Fibroblast of skin of right biceps (primary cell): ENCODE results near the gene SPP1.
"Not testable (repeated sequence)": the region's sequence is repeated elsewhere in the genome, so short reads cannot be mapped to it uniquely, and the experiment has no call there.

Experiments used
- DNase-seq: peaks from one replicate; pipeline ENCODE4 v3.0.0-alpha.2; 2013

SPP1 gene

GRCh38 chr4:87999191-87999691, 23.7 kb downstream of the SPP1 start:
- DNase-seq = not testable (repeated sequence)

DNA sequence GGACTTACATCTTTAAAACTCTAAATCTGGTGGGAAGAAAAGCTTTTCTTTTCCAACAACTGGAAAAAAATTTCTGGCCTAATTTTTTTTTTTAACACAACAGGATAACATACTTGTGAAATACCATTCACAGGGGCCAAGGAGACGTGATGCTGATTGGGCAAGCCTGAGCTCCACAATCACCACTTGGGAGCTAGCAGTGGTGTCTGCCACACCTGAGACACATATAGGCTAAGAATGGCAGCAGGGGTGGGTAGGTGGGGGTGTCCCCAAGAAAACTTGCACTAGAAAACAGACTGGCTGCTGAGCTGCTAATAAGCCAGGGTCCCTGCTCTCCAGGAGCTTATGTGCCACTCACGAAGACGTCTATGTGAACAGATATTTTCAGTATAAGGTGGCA, 26.4 kb downstream of the SPP1 start:
- no peak for DNase-seq

- DNase-seq = peak; percentile 37
Measured at GRCh38 chr4:88002786-88003185, 27.3 kb downstream of the SPP1 start.

GRCh38 chr4:88003261-88003660, 27.7 kb downstream of the SPP1 start:
- no peak for DNase-seq

DNA sequence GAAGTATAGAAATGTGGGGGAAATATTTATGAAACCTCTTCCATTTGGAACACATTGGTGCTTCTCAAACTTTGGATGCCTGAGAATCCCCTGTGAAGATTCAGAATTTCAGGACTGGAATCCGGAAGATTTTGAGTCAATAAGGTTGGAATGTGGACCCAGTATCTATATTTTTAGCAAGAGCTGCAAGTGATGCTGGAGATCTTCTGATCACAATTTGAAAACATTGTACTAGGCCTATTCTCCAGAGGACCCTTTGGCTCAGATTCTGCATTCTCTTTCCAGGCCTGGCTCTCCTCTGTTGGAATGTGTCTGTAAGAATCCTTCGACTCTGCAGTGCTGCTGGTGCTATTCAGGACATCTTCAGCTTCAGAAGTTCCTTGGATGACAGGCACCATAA, 29.6 kb downstream of the SPP1 start:
- peak; percentile 89 for DNase-seq

- DNase-seq = no peak
Measured at GRCh38 chr4:88005946-88006345, 30.4 kb downstream of the SPP1 start.

DNA sequence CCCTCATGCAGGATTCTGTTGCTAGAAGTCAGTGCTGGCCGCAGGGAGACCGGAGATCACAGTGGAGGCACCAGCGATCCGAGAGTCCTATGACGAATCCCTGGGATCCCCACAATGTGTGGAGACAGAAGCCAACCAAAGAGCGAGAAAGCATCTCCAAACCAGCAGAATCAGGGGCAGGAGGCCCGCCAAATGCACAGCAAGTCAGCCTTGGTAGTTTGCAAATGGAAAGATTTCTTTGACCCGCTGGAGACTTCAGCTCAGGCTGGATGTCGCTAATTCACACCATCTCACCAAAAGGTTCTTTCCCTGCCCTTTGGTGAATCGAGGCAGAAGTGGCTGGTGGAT, 31.4 kb downstream of the SPP1 start:
- DNase-seq = no peak

DNA sequence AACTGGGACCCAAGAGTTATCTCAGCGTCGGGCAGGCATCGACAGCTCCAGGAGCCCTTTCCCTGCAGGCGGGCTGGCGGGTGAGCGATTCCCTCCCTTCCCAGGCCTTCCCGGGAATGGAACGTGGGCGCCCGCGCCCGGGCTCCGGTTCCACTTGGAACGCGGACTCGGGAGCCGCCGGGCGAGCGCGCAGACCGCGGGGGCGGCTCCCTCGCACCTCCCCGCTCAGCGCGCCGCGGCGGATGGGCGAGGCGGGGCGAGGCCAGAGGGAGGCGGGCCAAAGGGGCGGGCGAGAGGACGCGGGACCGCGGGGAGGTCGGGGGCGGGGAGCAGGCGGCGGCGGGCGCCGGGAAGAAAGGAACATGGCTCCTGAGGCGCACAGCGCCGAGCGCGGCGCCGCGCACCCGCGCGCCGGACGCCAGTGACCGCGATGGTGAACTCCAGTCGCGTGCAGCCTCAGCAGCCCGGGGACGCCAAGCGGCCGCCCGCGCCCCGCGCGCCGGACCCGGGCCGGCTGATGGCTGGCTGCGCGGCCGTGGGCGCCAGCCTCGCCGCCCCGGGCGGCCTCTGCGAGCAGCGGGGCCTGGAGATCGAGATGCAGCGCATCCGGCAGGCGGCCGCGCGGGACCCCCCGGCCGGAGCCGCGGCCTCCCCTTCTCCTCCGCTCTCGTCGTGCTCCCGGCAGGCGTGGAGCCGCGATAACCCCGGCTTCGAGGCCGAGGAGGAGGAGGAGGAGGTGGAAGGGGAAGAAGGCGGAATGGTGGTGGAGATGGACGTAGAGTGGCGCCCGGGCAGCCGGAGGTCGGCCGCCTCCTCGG, 32.0 kb downstream of the SPP1 start, which contains the start of gene PKD2:
PKD2 (plus strand) TSS at position 332 of the 818 bp plus-strand sequence; CDS start at position 431, 99 bp downstream.
- peak; percentile 82 for DNase-seq

DNA sequence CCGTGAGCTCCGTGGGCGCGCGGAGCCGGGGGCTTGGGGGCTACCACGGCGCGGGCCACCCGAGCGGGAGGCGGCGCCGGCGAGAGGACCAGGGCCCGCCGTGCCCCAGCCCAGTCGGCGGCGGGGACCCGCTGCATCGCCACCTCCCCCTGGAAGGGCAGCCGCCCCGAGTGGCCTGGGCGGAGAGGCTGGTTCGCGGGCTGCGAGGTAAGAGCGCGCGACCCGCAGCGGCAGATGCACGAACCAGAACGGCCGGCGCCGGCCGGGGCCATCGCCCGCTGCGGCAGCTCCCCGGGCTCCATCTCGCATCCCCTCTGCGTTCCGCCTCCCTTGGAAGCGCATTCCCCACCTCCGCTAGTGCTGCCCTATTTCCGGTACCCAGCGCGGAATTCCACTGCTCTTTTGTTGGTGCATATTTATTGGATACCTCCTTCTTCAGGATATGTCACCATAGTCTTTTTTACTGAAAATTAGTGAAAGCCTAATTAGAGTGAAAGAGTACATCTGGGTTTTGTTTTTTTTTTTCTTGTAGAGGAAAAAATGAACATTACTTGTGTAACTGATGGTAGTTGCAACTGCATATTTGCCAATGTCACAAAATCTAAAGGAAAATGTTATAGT, 32.7 kb downstream of the SPP1 start:
- DNase-seq = peak; percentile 64

- DNase-seq = peak; percentile 59
Measured at GRCh38 chr4:88008743-88009171, 33.2 kb downstream of the SPP1 start.

DNA sequence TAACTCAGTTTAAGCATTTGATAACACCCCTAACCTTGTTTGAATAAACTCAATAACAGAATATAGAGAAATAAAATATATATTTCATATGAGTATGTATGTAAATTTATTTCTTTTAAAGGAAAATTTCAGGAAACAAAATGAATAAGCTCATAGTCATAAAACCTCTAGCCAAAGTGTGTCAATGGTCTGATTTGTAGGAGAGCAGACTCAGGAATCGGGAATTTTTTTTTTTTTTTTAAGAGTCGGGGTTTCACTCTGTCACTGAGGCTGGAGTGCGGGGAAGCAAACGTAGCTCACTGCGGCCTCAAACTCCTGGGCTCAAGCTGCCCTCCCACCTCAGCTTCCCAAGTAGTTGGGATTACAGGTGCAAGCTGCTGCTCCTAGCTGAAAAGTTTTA, 34.4 kb downstream of the SPP1 start:
- DNase-seq = no peak

GRCh38 chr4:88010966-88011365, 35.5 kb downstream of the SPP1 start:
- no peak for DNase-seq

GRCh38 chr4:88012647-88013046, 37.1 kb downstream of the SPP1 start:
- DNase-seq = no peak

- no peak for DNase-seq
Measured at GRCh38 chr4:88014386-88014905, 38.9 kb downstream of the SPP1 start.

DNA sequence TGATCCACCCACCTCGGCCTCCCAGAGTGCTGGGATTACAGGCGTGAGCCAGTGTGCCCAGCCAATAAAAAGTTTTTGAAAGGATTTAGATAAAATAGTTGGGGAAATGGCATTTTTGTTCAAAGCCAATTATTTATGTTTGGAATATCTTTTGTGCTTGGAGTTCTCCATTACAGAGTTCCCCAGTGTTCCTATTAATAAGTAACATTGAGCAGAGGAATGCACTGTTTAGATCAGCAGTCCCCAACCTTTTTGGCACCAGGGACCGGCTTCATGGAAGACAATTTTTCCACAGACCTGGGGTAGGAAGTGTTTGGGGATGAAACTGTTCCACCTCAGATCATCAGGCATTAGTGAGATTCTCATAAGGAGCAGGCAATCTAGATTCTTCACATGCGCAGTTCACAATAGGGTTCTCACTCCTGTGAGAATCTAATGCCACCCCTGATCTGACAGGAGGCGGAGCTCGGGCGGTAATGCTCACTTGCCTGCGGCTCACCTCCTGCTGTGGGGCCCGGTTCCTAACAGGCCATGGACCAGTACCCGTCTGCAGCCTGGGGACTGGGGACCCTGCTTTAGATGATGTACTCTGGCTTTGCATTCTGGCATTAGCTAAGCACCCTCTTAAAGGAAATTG, 40.3 kb downstream of the SPP1 start:
- DNase-seq = no peak

DNA sequence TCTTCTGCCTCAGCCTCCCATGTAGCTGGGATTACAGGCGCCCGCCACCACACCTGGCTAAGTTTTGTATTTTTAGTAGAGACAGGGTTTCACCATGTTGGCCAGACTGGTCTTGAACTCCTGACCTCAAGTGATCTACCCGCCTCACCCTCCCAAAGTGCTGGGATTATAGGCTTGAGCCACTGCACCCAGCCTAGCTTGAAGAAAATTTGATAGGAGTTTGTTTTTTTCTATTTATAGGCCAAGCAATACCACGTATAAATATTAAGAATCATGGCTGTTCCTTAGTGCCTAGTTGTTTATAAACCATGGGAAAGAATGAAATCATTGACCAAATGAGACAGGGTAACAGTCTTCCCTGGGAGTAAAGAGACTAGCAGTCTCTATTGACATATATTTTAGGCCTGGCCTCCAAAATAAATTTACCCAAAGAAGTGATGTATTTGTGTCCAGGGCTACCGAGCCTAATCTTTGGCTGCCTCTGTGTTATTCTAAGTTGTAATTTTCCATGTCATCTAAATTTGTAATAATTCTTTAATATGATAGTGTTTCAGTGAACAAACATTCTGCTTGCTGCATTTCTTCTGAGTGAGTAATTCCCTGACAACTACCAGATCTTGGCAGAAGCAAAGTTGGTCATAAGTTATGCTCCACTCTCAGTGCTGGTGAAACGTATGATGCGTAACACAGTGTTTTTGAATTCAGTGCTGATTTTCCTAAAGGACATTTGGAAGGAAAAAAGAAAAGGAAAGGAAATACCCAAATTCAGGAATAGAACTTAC, 42.2 kb downstream of the SPP1 start:
- DNase-seq = peak; percentile 96

DNA sequence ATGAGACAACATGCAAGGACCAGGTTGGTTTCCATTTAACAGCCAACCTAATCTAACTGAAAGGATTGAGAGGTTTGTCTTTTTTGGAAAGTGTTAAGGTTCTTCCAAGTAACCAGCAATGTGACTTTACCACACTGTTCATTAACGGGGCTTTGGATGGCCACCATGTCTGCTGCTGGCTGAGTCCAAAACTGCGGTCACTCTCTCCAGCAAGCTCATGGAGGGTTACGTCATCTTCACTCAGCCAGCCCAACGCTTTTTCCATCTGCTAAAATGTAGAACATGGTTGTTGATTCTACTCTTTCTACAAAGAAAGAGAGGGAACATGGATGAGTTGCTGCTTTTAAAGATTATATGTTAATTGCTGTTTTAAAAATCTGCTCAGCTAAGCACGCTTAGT, 43.0 kb downstream of the SPP1 start:
- DNase-seq = peak; percentile 24

DNA sequence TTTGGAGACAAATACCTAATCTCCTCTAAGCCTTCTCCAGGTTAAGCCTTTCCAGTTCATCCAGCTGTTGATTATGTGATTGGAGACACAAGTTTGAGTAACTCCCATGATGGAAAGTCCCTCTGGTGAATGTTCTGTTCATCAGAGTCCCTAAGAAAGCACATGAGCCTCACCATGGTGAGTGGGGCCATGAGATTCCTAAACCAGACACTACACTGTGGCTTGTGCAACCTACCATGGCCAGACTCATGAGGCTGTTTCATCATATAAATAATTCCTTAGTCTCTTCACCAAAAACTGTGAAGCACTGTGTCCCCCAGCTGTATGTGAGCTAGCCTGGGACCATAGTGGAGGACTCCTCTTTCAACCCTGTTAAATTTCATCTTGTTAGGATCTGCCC, 46.3 kb downstream of the SPP1 start:
- DNase-seq = no peak

- no peak for DNase-seq
Measured at GRCh38 chr4:88022289-88022688, 46.8 kb downstream of the SPP1 start.

DNA sequence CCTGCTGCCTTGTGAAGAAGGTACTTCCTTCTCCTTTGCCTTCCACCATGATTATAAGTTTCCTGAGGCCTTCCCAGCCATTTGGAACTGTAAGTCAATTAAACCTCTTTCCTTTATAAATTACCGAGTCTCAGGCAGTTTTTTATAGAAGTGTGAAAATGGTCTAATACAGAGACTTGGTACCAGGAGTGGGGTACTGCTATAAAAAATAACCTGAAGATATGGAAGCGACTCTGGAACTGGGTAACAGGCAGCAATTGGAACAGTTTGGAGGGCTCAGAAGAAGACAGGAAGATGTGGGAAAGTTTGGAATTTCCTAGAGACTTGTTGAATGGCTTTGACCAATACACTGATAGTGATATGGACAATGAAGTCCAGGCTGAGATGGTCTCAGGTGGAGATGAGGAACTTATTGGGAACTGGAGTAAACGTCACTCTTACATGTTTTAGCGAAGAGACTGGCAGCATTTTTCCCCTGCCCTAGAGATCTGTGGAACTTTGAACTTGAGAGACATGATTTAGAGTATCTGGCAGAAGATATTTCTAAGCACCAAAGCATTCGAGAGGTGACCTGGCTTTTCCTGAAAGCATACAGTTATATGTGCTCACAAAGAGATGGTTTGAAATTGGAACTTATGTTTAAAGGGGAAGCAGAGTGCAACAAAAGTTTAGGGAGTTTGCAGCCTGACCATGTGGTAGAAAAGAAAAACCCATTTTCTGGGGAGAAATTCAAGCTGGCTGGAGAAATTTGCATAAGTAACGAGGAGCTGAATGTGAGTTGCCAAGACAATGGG, 50.6 kb downstream of the SPP1 start:
- not testable (repeated sequence) for DNase-seq
